ENCODE results near the gene PTGIS. TPM values are rescaled to one million over a fixed set of nuclear protein-coding genes. Genes with fewer than 3 reads are reported as not detected.

Gene PTGIS
- polyA plus RNA-seq, 2 of the 4 experiments (the other 2 are of a cell fraction) = 0.03 to 0.04 TPM

DNA sequence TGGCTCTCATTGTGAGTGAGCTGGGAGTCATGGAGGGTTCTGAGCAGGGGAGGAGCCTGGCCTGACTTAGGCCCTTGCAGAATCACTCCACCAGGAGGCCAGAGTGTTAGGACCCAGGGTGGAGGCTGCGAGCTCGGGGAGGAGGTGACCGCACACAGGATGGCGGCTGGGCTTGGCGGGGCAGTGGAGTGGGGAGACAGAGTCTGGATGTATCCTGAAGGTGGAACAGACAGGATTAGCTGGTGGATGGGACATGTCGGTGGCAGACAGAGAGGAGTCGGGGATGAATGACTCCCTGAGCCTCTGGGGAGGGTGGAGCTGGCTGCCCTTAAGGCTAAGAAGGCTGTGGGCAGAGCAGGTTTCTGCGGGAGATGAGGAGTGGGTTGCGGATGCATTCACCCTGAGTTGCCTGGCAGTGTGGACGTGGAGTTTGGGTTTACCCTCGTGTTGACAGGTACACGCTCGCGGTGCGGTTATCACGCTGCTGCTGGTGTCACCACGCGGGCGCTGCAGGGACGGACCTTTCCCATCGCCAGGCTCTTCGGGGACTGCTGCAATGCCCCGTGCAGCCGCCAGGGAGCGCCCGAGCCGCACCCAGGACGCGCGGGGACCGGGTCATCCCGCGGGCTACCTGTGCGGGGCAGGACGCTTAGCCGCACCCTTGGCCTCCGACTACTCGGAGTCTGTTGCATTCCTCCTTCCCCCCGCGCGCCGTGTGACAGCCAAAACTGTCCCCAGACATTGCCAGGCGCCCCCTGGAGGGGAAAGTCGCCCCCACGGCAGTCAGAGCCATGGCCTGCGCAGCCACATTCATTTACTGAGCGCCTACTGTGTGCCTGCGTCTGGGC lies 43.0 kb upstream of the PTGIS start (continued):
- TF ChIP-seq, protein P1, sequence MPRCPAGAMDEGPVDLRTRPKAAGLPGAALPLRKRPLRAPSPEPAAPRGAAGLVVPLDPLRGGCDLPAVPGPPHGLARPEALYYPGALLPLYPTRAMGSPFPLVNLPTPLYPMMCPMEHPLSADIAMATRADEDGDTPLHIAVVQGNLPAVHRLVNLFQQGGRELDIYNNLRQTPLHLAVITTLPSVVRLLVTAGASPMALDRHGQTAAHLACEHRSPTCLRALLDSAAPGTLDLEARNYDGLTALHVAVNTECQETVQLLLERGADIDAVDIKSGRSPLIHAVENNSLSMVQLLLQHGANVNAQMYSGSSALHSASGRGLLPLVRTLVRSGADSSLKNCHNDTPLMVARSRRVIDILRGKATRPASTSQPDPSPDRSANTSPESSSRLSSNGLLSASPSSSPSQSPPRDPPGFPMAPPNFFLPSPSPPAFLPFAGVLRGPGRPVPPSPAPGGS (IDR thresholded peaks at IDR 0.05) = 0 out of 3 replicates have a peak, but pooled peaks have one; percentile 22
- TF ChIP-seq HOXB5 (CRISPR knock-in tag; IDR thresholded peaks at IDR 0.05) (no peak), RNF2 (IDR thresholded peaks at IDR 0.05; ENCODE audit: borderline replicate concordance, low read depth) (no peak), MYC (IDR thresholded peaks at IDR 0.05; ENCODE audit: borderline replicate concordance, low read length) (no peak), RFX5 (IDR thresholded peaks at IDR 0.05) (no peak), NR3C1 (IDR thresholded peaks at IDR 0.05) (no peak), MAZ (IDR thresholded peaks at IDR 0.05; ENCODE audit: borderline replicate concordance, low read depth, low read length) (peak; percentile 42; the same call in 1 of the 2 replicates), POLR2A (IDR thresholded peaks at IDR 0.05; ENCODE audit: low read length) (peak; percentile 54), TFCP2L1 (CRISPR knock-in tag; IDR thresholded peaks at IDR 0.05) (peak; percentile 40; the same call in 1 of the 2 replicates), BHLHE40 (IDR thresholded peaks at IDR 0.05; ENCODE audit: low read depth, low read length) (no peak), RAD21 (conservative IDR thresholded peaks at IDR 0.05 in 1 of 2, IDR thresholded peaks at IDR 0.05 in 1 of 2) (peak; percentile 97 to 100), ZSCAN20 (CRISPR knock-in tag; IDR thresholded peaks at IDR 0.05) (no peak), CEBPB (IDR thresholded peaks at IDR 0.05) (peak in 1 of 2 experiments; percentile 13; a peak in 1 of 4 replicates), PHF8 (IDR thresholded peaks at IDR 0.05; ENCODE audit: borderline replicate concordance, low read depth) (no peak), ZFP36 (IDR thresholded peaks at IDR 0.05; ENCODE audit: borderline replicate concordance, partially characterized antibody) (no peak), SREBF2 (IDR thresholded peaks at IDR 0.05) (no peak), CBX2 (IDR thresholded peaks at IDR 0.05; ENCODE audit: borderline replicate concordance, low read depth) (no peak), NFE2L2 (conservative IDR thresholded peaks at IDR 0.05; ENCODE audit: low read length) (no peak), FOSB (CRISPR knock-in tag; IDR thresholded peaks at IDR 0.05) (no peak), ZC3H11A (IDR thresholded peaks at IDR 0.05) (no peak), EHMT2 (IDR thresholded peaks at IDR 0.05; ENCODE audit: low read depth) (no peak), KDM1A (IDR thresholded peaks at IDR 0.05; ENCODE audit: low read depth) (no peak), GATA3 (IDR thresholded peaks at IDR 0.05; ENCODE audit: borderline replicate concordance) (peak; percentile 33; the same call in 1 of the 2 replicates), JUNB (IDR thresholded peaks at IDR 0.05) (no peak), HDAC2 (IDR thresholded peaks at IDR 0.05) (no peak), SMC3 (IDR thresholded peaks at IDR 0.05) (peak; percentile 100), ESRRA (IDR thresholded peaks at IDR 0.05; ENCODE audit: borderline replicate concordance, low read length) (no peak), FOSL2 (IDR thresholded peaks at IDR 0.05) (no peak), FOSL2 (CRISPR knock-in tag; IDR thresholded peaks at IDR 0.05) (peak; percentile 49; the same call in 1 of the 2 replicates), CHD4 (IDR thresholded peaks at IDR 0.05; ENCODE audit: borderline replicate concordance) (no peak), JUN (IDR thresholded peaks at IDR 0.05) (peak in 1 of 2 experiments; percentile 67; a peak in 3 of 5 replicates), FOXS1 (CRISPR knock-in tag; IDR thresholded peaks at IDR 0.05) (no peak)
- TF ChIP-seq, protein P2, sequence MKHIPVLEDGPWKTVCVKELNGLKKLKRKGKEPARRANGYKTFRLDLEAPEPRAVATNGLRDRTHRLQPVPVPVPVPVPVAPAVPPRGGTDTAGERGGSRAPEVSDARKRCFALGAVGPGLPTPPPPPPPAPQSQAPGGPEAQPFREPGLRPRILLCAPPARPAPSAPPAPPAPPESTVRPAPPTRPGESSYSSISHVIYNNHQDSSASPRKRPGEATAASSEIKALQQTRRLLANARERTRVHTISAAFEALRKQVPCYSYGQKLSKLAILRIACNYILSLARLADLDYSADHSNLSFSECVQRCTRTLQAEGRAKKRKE (CRISPR knock-in tag; IDR thresholded peaks at IDR 0.05; ENCODE audit: low read depth) = no peak; the same call in 1 of the 2 replicates
- TF ChIP-seq, protein P3, sequence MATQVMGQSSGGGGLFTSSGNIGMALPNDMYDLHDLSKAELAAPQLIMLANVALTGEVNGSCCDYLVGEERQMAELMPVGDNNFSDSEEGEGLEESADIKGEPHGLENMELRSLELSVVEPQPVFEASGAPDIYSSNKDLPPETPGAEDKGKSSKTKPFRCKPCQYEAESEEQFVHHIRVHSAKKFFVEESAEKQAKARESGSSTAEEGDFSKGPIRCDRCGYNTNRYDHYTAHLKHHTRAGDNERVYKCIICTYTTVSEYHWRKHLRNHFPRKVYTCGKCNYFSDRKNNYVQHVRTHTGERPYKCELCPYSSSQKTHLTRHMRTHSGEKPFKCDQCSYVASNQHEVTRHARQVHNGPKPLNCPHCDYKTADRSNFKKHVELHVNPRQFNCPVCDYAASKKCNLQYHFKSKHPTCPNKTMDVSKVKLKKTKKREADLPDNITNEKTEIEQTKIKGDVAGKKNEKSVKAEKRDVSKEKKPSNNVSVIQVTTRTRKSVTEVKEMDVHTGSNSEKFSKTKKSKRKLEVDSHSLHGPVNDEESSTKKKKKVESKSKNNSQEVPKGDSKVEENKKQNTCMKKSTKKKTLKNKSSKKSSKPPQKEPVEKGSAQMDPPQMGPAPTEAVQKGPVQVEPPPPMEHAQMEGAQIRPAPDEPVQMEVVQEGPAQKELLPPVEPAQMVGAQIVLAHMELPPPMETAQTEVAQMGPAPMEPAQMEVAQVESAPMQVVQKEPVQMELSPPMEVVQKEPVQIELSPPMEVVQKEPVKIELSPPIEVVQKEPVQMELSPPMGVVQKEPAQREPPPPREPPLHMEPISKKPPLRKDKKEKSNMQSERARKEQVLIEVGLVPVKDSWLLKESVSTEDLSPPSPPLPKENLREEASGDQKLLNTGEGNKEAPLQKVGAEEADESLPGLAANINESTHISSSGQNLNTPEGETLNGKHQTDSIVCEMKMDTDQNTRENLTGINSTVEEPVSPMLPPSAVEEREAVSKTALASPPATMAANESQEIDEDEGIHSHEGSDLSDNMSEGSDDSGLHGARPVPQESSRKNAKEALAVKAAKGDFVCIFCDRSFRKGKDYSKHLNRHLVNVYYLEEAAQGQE (IDR thresholded peaks at IDR 0.05) = no peak
- TF ChIP-seq, protein P4, sequence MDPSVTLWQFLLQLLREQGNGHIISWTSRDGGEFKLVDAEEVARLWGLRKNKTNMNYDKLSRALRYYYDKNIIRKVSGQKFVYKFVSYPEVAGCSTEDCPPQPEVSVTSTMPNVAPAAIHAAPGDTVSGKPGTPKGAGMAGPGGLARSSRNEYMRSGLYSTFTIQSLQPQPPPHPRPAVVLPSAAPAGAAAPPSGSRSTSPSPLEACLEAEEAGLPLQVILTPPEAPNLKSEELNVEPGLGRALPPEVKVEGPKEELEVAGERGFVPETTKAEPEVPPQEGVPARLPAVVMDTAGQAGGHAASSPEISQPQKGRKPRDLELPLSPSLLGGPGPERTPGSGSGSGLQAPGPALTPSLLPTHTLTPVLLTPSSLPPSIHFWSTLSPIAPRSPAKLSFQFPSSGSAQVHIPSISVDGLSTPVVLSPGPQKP (IDR thresholded peaks at IDR 0.05; ENCODE audit: low read depth, low read length) = no peak
- TF ChIP-seq, protein P5, sequence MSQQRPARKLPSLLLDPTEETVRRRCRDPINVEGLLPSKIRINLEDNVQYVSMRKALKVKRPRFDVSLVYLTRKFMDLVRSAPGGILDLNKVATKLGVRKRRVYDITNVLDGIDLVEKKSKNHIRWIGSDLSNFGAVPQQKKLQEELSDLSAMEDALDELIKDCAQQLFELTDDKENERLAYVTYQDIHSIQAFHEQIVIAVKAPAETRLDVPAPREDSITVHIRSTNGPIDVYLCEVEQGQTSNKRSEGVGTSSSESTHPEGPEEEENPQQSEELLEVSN (IDR thresholded peaks at IDR 0.05; ENCODE audit: borderline replicate concordance, low read depth) = peak; percentile 59; the same call in 1 of the 2 replicates
